HEK293 (cell line): ENCODE data around the gene KCNQ2.
A peak's percentile ranks its signal among the peaks of the same experiment; 100 is the strongest.

Source experiments
- GFI1B ChIP-seq: fragments of 450-650 bp; formaldehyde crosslinking; IDR thresholded peaks from 2 replicates; pipeline ENCODE4 v1.5.1; 2016; ENCODE audit warnings: missing biosample characterization, missing genetic modification characterization
- KLF9 ChIP-seq: fragments of 450-650 bp; formaldehyde crosslinking; IDR thresholded peaks from 2 replicates; pipeline ENCODE4 v1.5.1; 2016; ENCODE audit warnings: missing biosample characterization, missing genetic modification characterization, low read depth
- OSR2 ChIP-seq: fragments of 450-650 bp; formaldehyde crosslinking; IDR thresholded peaks from 2 replicates; pipeline ENCODE4 v1.5.1; 2016; ENCODE audit warnings: missing biosample characterization, missing genetic modification characterization
- PRDM1 ChIP-seq: fragments of 450-650 bp; formaldehyde crosslinking; IDR thresholded peaks from 2 replicates; pipeline ENCODE4; 2016; ENCODE audit warnings: missing biosample characterization, missing genetic modification characterization
- SP7 ChIP-seq: fragments of 450-650 bp; formaldehyde crosslinking; IDR thresholded peaks from 2 replicates; pipeline ENCODE4 v1.5.1; 2016; ENCODE audit warnings: missing biosample characterization, missing genetic modification characterization
- YY1 ChIP-seq: fragments of 450-650 bp; formaldehyde crosslinking; IDR thresholded peaks from 2 replicates; pipeline ENCODE4 v1.5.1; 2018; ENCODE audit warnings: missing biosample characterization, missing genetic modification characterization
- ZNF211 ChIP-seq: fragments of 450-650 bp; formaldehyde crosslinking; IDR thresholded peaks from 2 replicates; pipeline ENCODE4 v1.5.1; 2016; ENCODE audit warnings: low read depth, missing biosample characterization, missing genetic modification characterization
- ZNF302 ChIP-seq: fragments of 450-650 bp; formaldehyde crosslinking; IDR thresholded peaks from 2 replicates; pipeline ENCODE4 v1.5.1; 2016; ENCODE audit warnings: missing biosample characterization, missing genetic modification characterization, low read depth
- ZNF341 ChIP-seq: fragments of 450-650 bp; formaldehyde crosslinking; IDR thresholded peaks from 2 replicates; pipeline ENCODE4; 2016; ENCODE audit warnings: low read depth, missing biosample characterization, missing genetic modification characterization
- ZNF37A ChIP-seq: fragments of 450-650 bp; IDR thresholded peaks from 2 replicates; pipeline ENCODE4 v1.5.1; 2018; ENCODE audit warnings: missing biosample characterization, missing genetic modification characterization
- ZNF391 ChIP-seq: fragments of 450-650 bp; formaldehyde crosslinking; IDR thresholded peaks from 2 replicates; pipeline ENCODE4 v1.5.1; 2016; ENCODE audit warnings: low read depth, missing biosample characterization, missing genetic modification characterization, borderline replicate concordance
- ZNF426 ChIP-seq: fragments of 450-650 bp; formaldehyde crosslinking; IDR thresholded peaks from 2 replicates; pipeline ENCODE4 v1.5.1; 2017; ENCODE audit warnings: missing biosample characterization, missing genetic modification characterization, mild to moderate bottlenecking, inconsistent platforms, moderate library complexity
- ZNF433 ChIP-seq: fragments of 450-650 bp; formaldehyde crosslinking; IDR thresholded peaks from 2 replicates; pipeline ENCODE4 v1.5.1; 2016; ENCODE audit warnings: missing biosample characterization, missing genetic modification characterization, low read depth
- ZNF48 ChIP-seq: fragments of 450-650 bp; formaldehyde crosslinking; IDR thresholded peaks from 2 replicates; pipeline ENCODE4 v1.5.1; 2016; ENCODE audit warnings: missing biosample characterization, missing genetic modification characterization
- ZNF561 ChIP-seq: fragments of 450-650 bp; IDR thresholded peaks from 2 replicates; pipeline ENCODE4 v1.5.1; 2018; ENCODE audit warnings: missing biosample characterization, missing genetic modification characterization, borderline replicate concordance
- ZNF596 ChIP-seq: fragments of 450-650 bp; IDR thresholded peaks from 2 replicates; pipeline ENCODE4 v1.5.0; 2018; ENCODE audit warnings: missing biosample characterization, mild to moderate bottlenecking, missing genetic modification characterization, moderate library complexity
- ZNF621 ChIP-seq: fragments of 450-650 bp; formaldehyde crosslinking; IDR thresholded peaks from 2 replicates; pipeline ENCODE4 v1.5.1; 2017; ENCODE audit warnings: missing biosample characterization, missing genetic modification characterization
- ZNF660 ChIP-seq: fragments of 450-650 bp; IDR thresholded peaks from 2 replicates; pipeline ENCODE4 v1.5.1; 2018; ENCODE audit warnings: missing biosample characterization, mild to moderate bottlenecking, missing genetic modification characterization
- ZNF747 ChIP-seq: fragments of 450-650 bp; formaldehyde crosslinking; IDR thresholded peaks from 2 replicates; pipeline ENCODE4 v1.5.1; 2016; ENCODE audit warnings: missing biosample characterization, missing genetic modification characterization
- ZNF785 ChIP-seq: fragments of 450-650 bp; formaldehyde crosslinking; IDR thresholded peaks from 2 replicates; pipeline ENCODE4 v1.5.1; 2016; ENCODE audit warnings: missing biosample characterization, missing genetic modification characterization
- ZNF837 ChIP-seq: fragments of 450-650 bp; formaldehyde crosslinking; IDR thresholded peaks from 2 replicates; pipeline ENCODE4 v1.5.1; 2016; ENCODE audit warnings: missing biosample characterization, missing genetic modification characterization
- ZXDB ChIP-seq: fragments of 450-650 bp; formaldehyde crosslinking; IDR thresholded peaks from 2 replicates; pipeline ENCODE4 v1.5.1; 2016; ENCODE audit warnings: missing biosample characterization, missing genetic modification characterization
- TF ChIP-seq, protein P1 (sequence below): fragments of 450-650 bp; formaldehyde crosslinking; IDR thresholded peaks from 2 replicates; pipeline ENCODE4 v1.5.1; 2017; ENCODE audit warnings: missing biosample characterization, missing genetic modification characterization
- TF ChIP-seq, protein P2 (sequence below): fragments of 450-650 bp; formaldehyde crosslinking; IDR thresholded peaks from 2 replicates; pipeline ENCODE4 v1.5.1; 2017; ENCODE audit warnings: missing biosample characterization, missing genetic modification characterization
- TF ChIP-seq, protein P3 (sequence below): fragments of 450-650 bp; formaldehyde crosslinking; IDR thresholded peaks from 2 replicates; pipeline ENCODE4 v1.5.1; 2016; ENCODE audit warnings: missing biosample characterization, missing genetic modification characterization
- TF ChIP-seq, protein P4 (sequence below): fragments of 450-650 bp; formaldehyde crosslinking; IDR thresholded peaks from 2 replicates; pipeline ENCODE4 v1.5.1; 2016; ENCODE audit warnings: missing biosample characterization, missing genetic modification characterization

Gene KCNQ2

DNA sequence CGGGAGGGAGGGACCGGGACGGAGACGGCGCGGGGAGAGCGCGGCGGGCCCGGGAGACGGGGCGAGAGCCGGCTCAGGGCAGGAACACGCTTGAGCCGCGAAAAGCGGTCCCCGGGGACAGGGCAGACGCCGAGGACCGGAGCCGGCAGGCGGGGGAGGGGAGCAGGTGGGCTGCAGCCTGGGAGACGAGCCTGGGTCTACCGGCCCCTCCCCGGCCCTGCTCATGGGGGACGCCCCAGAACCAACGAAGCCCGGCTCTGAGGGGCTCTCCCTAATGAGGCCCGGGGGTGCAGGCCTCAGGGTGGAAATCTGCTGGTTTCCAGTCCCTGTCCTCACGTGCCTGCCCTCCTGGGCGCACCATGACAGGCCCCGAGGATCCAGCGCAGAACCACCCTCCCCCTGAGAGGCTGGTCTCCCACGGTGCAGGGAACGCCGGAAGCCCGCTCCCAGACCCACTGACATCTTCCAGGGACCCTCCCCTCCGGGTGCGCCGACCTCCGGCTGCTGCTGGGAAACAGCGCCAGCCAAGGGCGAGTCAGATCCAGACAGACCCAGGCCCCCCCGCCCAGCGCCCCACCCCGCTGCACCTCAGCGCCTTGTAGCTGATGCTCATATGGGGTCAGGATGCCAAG, 27.0 kb upstream of the KCNQ2 start (continued):
- TF ChIP-seq ZNF660 (tag by site-specific recombination) (no peak), PRDM1 (tag by site-specific recombination) (no peak), ZNF596 (tag by site-specific recombination) (no peak), SP7 (tag by site-specific recombination) (no peak), ZNF37A (tag by site-specific recombination) (no peak), ZNF433 (tag by site-specific recombination) (no peak), ZNF391 (tag by site-specific recombination) (no peak), ZNF747 (tag by site-specific recombination) (no peak), OSR2 (tag by site-specific recombination) (no peak), ZNF561 (tag by site-specific recombination) (no peak), KLF9 (no peak), ZNF426 (tag by site-specific recombination) (no peak), ZXDB (no peak), ZNF302 (tag by site-specific recombination) (no peak), ZNF621 (no peak), GFI1B (no peak), YY1 (tag by site-specific recombination) (no peak), ZNF48 (no peak), ZNF341 (tag by site-specific recombination) (no peak), ZNF837 (tag by site-specific recombination) (no peak), ZNF785 (no peak), ZNF211 (tag by site-specific recombination) (no peak)
- TF ChIP-seq, protein P1, sequence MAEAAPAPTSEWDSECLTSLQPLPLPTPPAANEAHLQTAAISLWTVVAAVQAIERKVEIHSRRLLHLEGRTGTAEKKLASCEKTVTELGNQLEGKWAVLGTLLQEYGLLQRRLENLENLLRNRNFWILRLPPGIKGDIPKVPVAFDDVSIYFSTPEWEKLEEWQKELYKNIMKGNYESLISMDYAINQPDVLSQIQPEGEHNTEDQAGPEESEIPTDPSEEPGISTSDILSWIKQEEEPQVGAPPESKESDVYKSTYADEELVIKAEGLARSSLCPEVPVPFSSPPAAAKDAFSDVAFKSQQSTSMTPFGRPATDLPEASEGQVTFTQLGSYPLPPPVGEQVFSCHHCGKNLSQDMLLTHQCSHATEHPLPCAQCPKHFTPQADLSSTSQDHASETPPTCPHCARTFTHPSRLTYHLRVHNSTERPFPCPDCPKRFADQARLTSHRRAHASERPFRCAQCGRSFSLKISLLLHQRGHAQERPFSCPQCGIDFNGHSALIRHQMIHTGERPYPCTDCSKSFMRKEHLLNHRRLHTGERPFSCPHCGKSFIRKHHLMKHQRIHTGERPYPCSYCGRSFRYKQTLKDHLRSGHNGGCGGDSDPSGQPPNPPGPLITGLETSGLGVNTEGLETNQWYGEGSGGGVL (tag by site-specific recombination): 0 out of 2 replicates have a peak, but pooled peaks have one; percentile 10
- TF ChIP-seq, protein P2, sequence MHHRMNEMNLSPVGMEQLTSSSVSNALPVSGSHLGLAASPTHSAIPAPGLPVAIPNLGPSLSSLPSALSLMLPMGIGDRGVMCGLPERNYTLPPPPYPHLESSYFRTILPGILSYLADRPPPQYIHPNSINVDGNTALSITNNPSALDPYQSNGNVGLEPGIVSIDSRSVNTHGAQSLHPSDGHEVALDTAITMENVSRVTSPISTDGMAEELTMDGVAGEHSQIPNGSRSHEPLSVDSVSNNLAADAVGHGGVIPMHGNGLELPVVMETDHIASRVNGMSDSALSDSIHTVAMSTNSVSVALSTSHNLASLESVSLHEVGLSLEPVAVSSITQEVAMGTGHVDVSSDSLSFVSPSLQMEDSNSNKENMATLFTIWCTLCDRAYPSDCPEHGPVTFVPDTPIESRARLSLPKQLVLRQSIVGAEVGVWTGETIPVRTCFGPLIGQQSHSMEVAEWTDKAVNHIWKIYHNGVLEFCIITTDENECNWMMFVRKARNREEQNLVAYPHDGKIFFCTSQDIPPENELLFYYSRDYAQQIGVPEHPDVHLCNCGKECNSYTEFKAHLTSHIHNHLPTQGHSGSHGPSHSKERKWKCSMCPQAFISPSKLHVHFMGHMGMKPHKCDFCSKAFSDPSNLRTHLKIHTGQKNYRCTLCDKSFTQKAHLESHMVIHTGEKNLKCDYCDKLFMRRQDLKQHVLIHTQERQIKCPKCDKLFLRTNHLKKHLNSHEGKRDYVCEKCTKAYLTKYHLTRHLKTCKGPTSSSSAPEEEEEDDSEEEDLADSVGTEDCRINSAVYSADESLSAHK: no peak
- TF ChIP-seq, protein P3, sequence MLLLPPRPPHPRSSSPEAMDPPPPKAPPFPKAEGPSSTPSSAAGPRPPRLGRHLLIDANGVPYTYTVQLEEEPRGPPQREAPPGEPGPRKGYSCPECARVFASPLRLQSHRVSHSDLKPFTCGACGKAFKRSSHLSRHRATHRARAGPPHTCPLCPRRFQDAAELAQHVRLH: no peak
- TF ChIP-seq, protein P4, sequence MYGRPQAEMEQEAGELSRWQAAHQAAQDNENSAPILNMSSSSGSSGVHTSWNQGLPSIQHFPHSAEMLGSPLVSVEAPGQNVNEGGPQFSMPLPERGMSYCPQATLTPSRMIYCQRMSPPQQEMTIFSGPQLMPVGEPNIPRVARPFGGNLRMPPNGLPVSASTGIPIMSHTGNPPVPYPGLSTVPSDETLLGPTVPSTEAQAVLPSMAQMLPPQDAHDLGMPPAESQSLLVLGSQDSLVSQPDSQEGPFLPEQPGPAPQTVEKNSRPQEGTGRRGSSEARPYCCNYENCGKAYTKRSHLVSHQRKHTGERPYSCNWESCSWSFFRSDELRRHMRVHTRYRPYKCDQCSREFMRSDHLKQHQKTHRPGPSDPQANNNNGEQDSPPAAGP (tag by site-specific recombination): peak; percentile 76
